HepG2 (cell line): ENCODE results near the gene ILDR1. TPM values are rescaled to one million over a fixed set of nuclear protein-coding genes. Genes with fewer than 3 reads are reported as not detected.

Experiments
- ATAC-seq: fragments of 200-7000 bp; cut with Tn5 transposase; 3 replicates; pipeline ENCODE4 v1.9.1; 2020; ENCODE audit warnings: mild to moderate bottlenecking, moderate library complexity
- BruUV-seq: library from RNA; stranded (reverse); fragments of 400-500 nt; replicated peaks from 2 replicates; lab custom pipeline; 2021; lab: Mats Ljungman, UMichigan
- CTCF ChIA-PET: fragments of 300-600 bp; formaldehyde crosslinking; extraction: SDS; loops from one replicate; lab custom pipeline; 2021; ENCODE audit warnings: low total read pairs, inconsistent platforms, low intra/inter-chr PET ratio; lab: Yijun Ruan, JAX
- POLR2A ChIA-PET: fragments of 350-600 bp; sonication (Branson Sonifier 250); formaldehyde crosslinking; loops from one replicate; lab custom pipeline; 2020; ENCODE audit warnings: antibody characterized with exemption, inconsistent platforms; lab: Yijun Ruan, JAX
- DNase-seq: peaks from one replicate; pipeline ENCODE4 v3.0.0-alpha.2; 2015; ENCODE audit warnings: low spot score
- FAIRE-seq: peaks from 3 replicates; lab custom pipeline; 2011; peaks lifted over from hg19 to GRCh38; lab: Jason Lieb, UNC
- H2AFZ ChIP-seq: one replicate; pipeline ENCODE4 v1.6.1; 2011; ENCODE audit warnings: low read length, inconsistent platforms
- H3K27ac ChIP-seq: fragments of 300-600 bp; 3 replicates; pipeline ENCODE4 v1.8.0; 2011; ENCODE audit warnings: mixed run types, mild to moderate bottlenecking, mixed read lengths, low read length, inconsistent platforms; ENCODE audit not compliant: insufficient read depth; ENCODE audit errors: extremely low read length
- H3K27me3 ChIP-seq, 2 experiments: fragments of 200-600 bp in 1 of 2; 2 replicates in 1 of 2; 3 replicates in 1 of 2; pipeline versions ENCODE4 v1.6.0 to v1.8.0; 2011; ENCODE audit warnings: low read length in 2 of 2, mild to moderate bottlenecking in 2 of 2, moderate library complexity in 2 of 2, inconsistent platforms in 1 of 2; ENCODE audit not compliant: insufficient read depth in 2 of 2, control insufficient read depth in 1 of 2
- H3K36me3 ChIP-seq, 2 experiments: fragments of 200-600 bp in 1 of 2; replicated peaks in 1 of 2; 2 replicates in 1 of 2; 3 replicates in 1 of 2; pipeline versions ENCODE4 v1.5.1 to v1.8.0; 2011; ENCODE audit warnings: low read length in 2 of 2, inconsistent platforms in 1 of 2; ENCODE audit not compliant: insufficient read depth in 2 of 2, control insufficient read depth in 1 of 2
- H3K4me1 ChIP-seq: 2 replicates; pipeline ENCODE4 v1.5.1; 2012; ENCODE audit warnings: low read length, inconsistent platforms; ENCODE audit not compliant: insufficient read depth
- H3K4me2 ChIP-seq: 2 replicates; pipeline ENCODE4 v1.6.0; 2011; ENCODE audit warnings: low read depth, low read length, inconsistent platforms
- H3K4me3 ChIP-seq, 3 experiments: fragments of 200-600 bp in 1 of 3; sonication (generic), shearing (Covaris generic) in 1 of 3; replicated peaks in 1 of 3; 2 replicates each; pipeline ENCODE4 v1.5.1; 2011 to 2016; ENCODE audit warnings: low read length in 3 of 3, inconsistent platforms in 2 of 3, low read depth in 2 of 3, mild to moderate bottlenecking in 2 of 3, control low read depth in 1 of 3, mixed read lengths in 1 of 3; ENCODE audit not compliant: insufficient read depth in 1 of 3
- H3K79me2 ChIP-seq: one replicate; pipeline ENCODE4 v1.6.1; 2011; ENCODE audit warnings: low read length, inconsistent platforms; ENCODE audit not compliant: insufficient read depth
- H3K9ac ChIP-seq: 2 replicates; pipeline ENCODE4 v1.6.0; 2011; ENCODE audit warnings: mild to moderate bottlenecking, low read depth, low read length, inconsistent platforms; ENCODE audit not compliant: insufficient read depth
- H3K9me3 ChIP-seq: 2 replicates; pipeline ENCODE4 v1.5.1; 2012; ENCODE audit warnings: mild to moderate bottlenecking, low read length
- H4K20me1 ChIP-seq: 2 replicates; pipeline ENCODE4 v1.6.0; 2011; ENCODE audit warnings: inconsistent platforms, mild to moderate bottlenecking, low read length, moderate library complexity; ENCODE audit not compliant: insufficient read depth
- BRF2 ChIP-seq: sonication (generic); formaldehyde crosslinking; IDR thresholded peaks from 2 replicates; pipeline ENCODE4 v1.8.1; 2022; ENCODE audit warnings: mild to moderate bottlenecking, missing genetic modification reagents
- CREB3 ChIP-seq: sonication (generic); formaldehyde crosslinking; IDR thresholded peaks from 2 replicates; pipeline ENCODE4 v1.5.0; 2020; ENCODE audit warnings: missing genetic modification reagents
- FUBP1 ChIP-seq: sonication (generic); formaldehyde crosslinking; IDR thresholded peaks from 2 replicates; pipeline ENCODE4 v1.5.1; 2020; ENCODE audit warnings: missing genetic modification reagents, mild to moderate bottlenecking, borderline replicate concordance
- IKZF1 ChIP-seq: fragments of 450-650 bp; IDR thresholded peaks from 2 replicates; pipeline ENCODE4 v1.7.1; 2016
- KAT2B ChIP-seq: fragments of 150-350 bp; IDR thresholded peaks from 2 replicates; pipeline ENCODE4 v1.6.1; 2014; ENCODE audit warnings: low read depth, low read length, borderline replicate concordance
- KLF15 ChIP-seq: sonication (generic); formaldehyde crosslinking; IDR thresholded peaks from 2 replicates; pipeline ENCODE4 v1.8.1; 2023; ENCODE audit warnings: borderline replicate concordance, mild to moderate bottlenecking, inconsistent platforms, missing genetic modification reagents, mixed read lengths
- PCBP1 ChIP-seq: fragments of 200-400 bp; formaldehyde crosslinking; IDR thresholded peaks from 2 replicates; pipeline ENCODE4 v1.6.1; 2017; ENCODE audit warnings: mild to moderate bottlenecking, low read depth, low read length, borderline replicate concordance
- SIN3B ChIP-seq: fragments of 150-350 bp; IDR thresholded peaks from 2 replicates; pipeline ENCODE4 v1.6.1; 2014; ENCODE audit warnings: low read length
- SMC3 ChIP-seq: IDR thresholded peaks from 2 replicates; pipeline ENCODE4 v1.6.1; 2011; ENCODE audit warnings: low read length, improper control_type of control experiment
- SOX6 ChIP-seq, 2 experiments: fragments of 450-650 bp in 1 of 2; sonication (generic) in 1 of 2; formaldehyde crosslinking in 1 of 2; IDR thresholded peaks; 2 replicates each; pipeline versions ENCODE4 v1.4.0 to v1.6.1; 2017 to 2020; ENCODE audit warnings: antibody characterized with exemption in 1 of 2, mild to moderate bottlenecking in 1 of 2, missing genetic modification reagents in 1 of 2
- THAP11 ChIP-seq: IDR thresholded peaks from 2 replicates; pipeline ENCODE4 v1.6.1; 2016; ENCODE audit warnings: missing biosample characterization, missing genetic modification reagents
- ZBTB7A ChIP-seq: sonication (generic); formaldehyde crosslinking; IDR thresholded peaks from 2 replicates; pipeline ENCODE4 v1.8.0; 2022; ENCODE audit warnings: mild to moderate bottlenecking, missing genetic modification reagents
- ZMAT3 ChIP-seq: sonication (generic); formaldehyde crosslinking; conservative IDR thresholded peaks from 2 replicates; pipeline ENCODE4 v1.7.0; 2021; ENCODE audit warnings: missing genetic modification reagents
- ZNF101 ChIP-seq: sonication (generic); formaldehyde crosslinking; IDR thresholded peaks from 2 replicates; pipeline ENCODE4 v1.4.0; 2020; ENCODE audit warnings: mild to moderate bottlenecking, low read depth, missing genetic modification reagents, borderline replicate concordance
- ZNF430 ChIP-seq: sonication (generic); formaldehyde crosslinking; IDR thresholded peaks from 2 replicates; pipeline ENCODE4 v1.9.0; 2021; ENCODE audit warnings: mild to moderate bottlenecking, missing genetic modification reagents
- ZNF496 ChIP-seq: sonication (generic); formaldehyde crosslinking; IDR thresholded peaks from 2 replicates; pipeline ENCODE4 v1.8.1; 2023; ENCODE audit warnings: mild to moderate bottlenecking, moderate library complexity, missing genetic modification reagents; ENCODE audit not compliant: insufficient replicate concordance
- ZNF557 ChIP-seq: sonication (generic); formaldehyde crosslinking; IDR thresholded peaks from 2 replicates; pipeline ENCODE4 v1.4.0; 2020; ENCODE audit warnings: missing genetic modification reagents
- ZNF782 ChIP-seq: sonication (generic); formaldehyde crosslinking; IDR thresholded peaks from 2 replicates; pipeline ENCODE4 v1.4.0; 2020; ENCODE audit warnings: missing genetic modification reagents, mild to moderate bottlenecking, borderline replicate concordance
- ZSCAN30 ChIP-seq: sonication (generic); formaldehyde crosslinking; IDR thresholded peaks from 2 replicates; pipeline ENCODE4 v1.5.0; 2020; ENCODE audit warnings: mild to moderate bottlenecking, missing genetic modification reagents
- WGBS: methylation state at CpG from one replicate; pipeline ENCODE4 v1.1.6; 2017; ENCODE audit warnings: low lambda C conversion rate; 5-methylcytosine and 5-hydroxymethylcytosine counted together
- in situ Hi-C: cut with HindIII; loops from 2 replicates; pipeline ENCODE4 v1.10.0; 2017; ENCODE audit warnings: low pct_unique_long_range_greater_than_20kb; ENCODE audit not compliant: extremely low pct_ligation_motif_present
- intact Hi-C: fragments of 100-400 bp; cut with micrococcal nuclease; formaldehyde crosslinking; loops from one replicate; pipeline ENCODE4 v1.10.0; 2022; ENCODE audit not compliant: unreplicated experiment
- polyA plus RNA-seq, 8 experiments: library from polyadenylated mRNA; depleted of rRNA in 3 of 8; stranded (reverse) in 7 of 8; unstranded in 1 of 8; fragments of >200 nt; fragmentation: Illumina TruSeq in 4 of 8; extraction: Trizol in 4 of 8; gene quantifications; 2 replicates each; pipeline versions ENCODE4 v1.2.1 to v1.2.3, GENCODE V29; 2011 to 2016; ENCODE audit warnings: low read depth in 4 of 8, missing spikeins in 1 of 8, mixed read lengths in 1 of 8; ENCODE audit not compliant: insufficient read depth in 1 of 8
- total RNA-seq, 5 experiments: library from RNA; depleted of rRNA; stranded (reverse); fragments of >200 nt; fragmentation: Illumina TruSeq; extraction: Trizol; gene quantifications; 2 replicates each; pipeline ENCODE4 v1.2.3, GENCODE V29; 2016; ENCODE audit warnings: low read depth in 1 of 5

ILDR1 gene
- total and polyA plus RNA-seq, 2 of the 13 experiments (the other 11 are each of a cell fraction or from before 2014, with no cell fraction given): not detected

GRCh38 chr3:122002611-122003010 is 19.4 kb downstream of the ILDR1 start:
- no peak overlapping the region for H3K9ac ChIP-seq
- no peaks in the 10 kb centered on the region; a peak in 1 of 5 replicates for H3K27me3 ChIP-seq
- no peaks in the 10 kb centered on the region for H4K20me1 ChIP-seq
- 68% methylated on average over 7 of the region's 7 CpGs for WGBS
- no peaks in the 10 kb centered on the region for H3K36me3 ChIP-seq
- DNase-seq (no peak), ATAC-seq (no peak), FAIRE-seq (no peak)
- no peak for TF ChIP-seq THAP11 (CRISPR knock-in tag)
- TF ChIP-seq IKZF1: no peak
- TF ChIP-seq ZNF101 (CRISPR knock-in tag): no peak
- TF ChIP-seq KAT2B: no peak
- TF ChIP-seq ZSCAN30 (CRISPR knock-in tag): no peak
- TF ChIP-seq SIN3B: no peak
- no peak for TF ChIP-seq ZNF430 (CRISPR knock-in tag)
- no peak for TF ChIP-seq PCBP1
- no peak for TF ChIP-seq ZNF496 (CRISPR knock-in tag)
- no peak for TF ChIP-seq ZNF782 (CRISPR knock-in tag)
- TF ChIP-seq ZBTB7A (CRISPR knock-in tag): no peak
- no peak for TF ChIP-seq SOX6 (IDR thresholded peaks at IDR 0.05)
- TF ChIP-seq SOX6 (CRISPR knock-in tag; IDR thresholded peaks at IDR 0.05): no peak
- no peak for TF ChIP-seq CREB3
- TF ChIP-seq ZNF557 (CRISPR knock-in tag): no peak
- no peak for TF ChIP-seq KLF15 (CRISPR knock-in tag)
- TF ChIP-seq ZMAT3 (CRISPR knock-in tag): no peak
- TF ChIP-seq FUBP1 (CRISPR knock-in tag): no peak
- no peak for TF ChIP-seq BRF2
- TF ChIP-seq SMC3: no peak
- no TSS peak for BruUV-seq
- H2AFZ ChIP-seq: no peak overlapping the region
- POLR2A ChIA-PET: no interaction called here
- H3K79me2 ChIP-seq: no peaks in the 10 kb centered on the region
- no peaks in the 10 kb centered on the region for H3K9me3 ChIP-seq
- intact Hi-C loops: no loop called here
- in situ Hi-C loops: no loop called here
- no peaks in the 10 kb centered on the region for H3K4me1 ChIP-seq
- CTCF ChIA-PET: no interaction called here
- H3K4me2 ChIP-seq: no peak overlapping the region
- no peak overlapping the region for H3K4me3 ChIP-seq
- H3K27ac ChIP-seq: no peak overlapping the region
